Measurements from ENCODE around the gene CLASP2. TPM values are rescaled to one million over a fixed set of nuclear protein-coding genes. Genes with fewer than 3 reads are reported as not detected.

The CLASP2 gene
- total RNA-seq, 1 experiment from 2014 or later: 58.9 TPM

DNA sequence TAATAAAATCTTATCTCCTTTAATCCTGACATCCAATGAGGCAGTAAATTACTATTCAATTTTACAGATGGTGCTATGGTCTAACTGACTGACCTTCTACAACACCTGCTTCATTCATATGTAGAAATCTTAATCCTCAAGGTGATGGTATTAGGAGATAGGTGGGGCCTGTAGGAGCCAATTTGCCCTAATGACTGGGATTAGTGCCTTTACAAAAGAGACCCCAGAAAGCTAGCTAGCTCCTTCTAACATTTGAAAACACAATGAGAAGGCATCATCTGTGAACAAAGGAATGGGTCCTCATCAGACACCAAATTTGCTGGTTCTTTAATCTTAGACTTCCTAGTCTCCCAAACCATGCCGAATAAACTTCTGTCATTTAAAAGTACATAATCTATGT lies 140.5 kb downstream of the CLASP2 start:
- peaks cover 39% of the 10 kb centered on the region for H3K36me3 Mint-ChIP-seq (ENCODE audit: insufficient read depth, unreplicated experiment)
- ChIA-PET POLR2A (interaction anchor here (0.6 to 1.0 kb wide), 3 partner anchors 137 to 264 kb away, joined by 3 to 4 read pairs (median 3); partner anchors contain the start of gene PDCD6IP), CTCF (no interaction called here)
- intact Hi-C loops (cut with micrococcal nuclease): no loop called here
- no peaks in the 10 kb centered on the region for H3K9me3 Mint-ChIP-seq (ENCODE audit: unreplicated experiment)
- TF ChIP-seq, protein P1, sequence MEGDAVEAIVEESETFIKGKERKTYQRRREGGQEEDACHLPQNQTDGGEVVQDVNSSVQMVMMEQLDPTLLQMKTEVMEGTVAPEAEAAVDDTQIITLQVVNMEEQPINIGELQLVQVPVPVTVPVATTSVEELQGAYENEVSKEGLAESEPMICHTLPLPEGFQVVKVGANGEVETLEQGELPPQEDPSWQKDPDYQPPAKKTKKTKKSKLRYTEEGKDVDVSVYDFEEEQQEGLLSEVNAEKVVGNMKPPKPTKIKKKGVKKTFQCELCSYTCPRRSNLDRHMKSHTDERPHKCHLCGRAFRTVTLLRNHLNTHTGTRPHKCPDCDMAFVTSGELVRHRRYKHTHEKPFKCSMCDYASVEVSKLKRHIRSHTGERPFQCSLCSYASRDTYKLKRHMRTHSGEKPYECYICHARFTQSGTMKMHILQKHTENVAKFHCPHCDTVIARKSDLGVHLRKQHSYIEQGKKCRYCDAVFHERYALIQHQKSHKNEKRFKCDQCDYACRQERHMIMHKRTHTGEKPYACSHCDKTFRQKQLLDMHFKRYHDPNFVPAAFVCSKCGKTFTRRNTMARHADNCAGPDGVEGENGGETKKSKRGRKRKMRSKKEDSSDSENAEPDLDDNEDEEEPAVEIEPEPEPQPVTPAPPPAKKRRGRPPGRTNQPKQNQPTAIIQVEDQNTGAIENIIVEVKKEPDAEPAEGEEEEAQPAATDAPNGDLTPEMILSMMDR (IDR thresholded peaks at IDR 0.05; ENCODE audit: unreplicated experiment): no peak
- peaks cover 10% of the 10 kb centered on the region for H3K4me1 Mint-ChIP-seq (ENCODE audit: insufficient read depth, unreplicated experiment)
- no TSS peak for BruUV-seq (replicated peaks)
- no peak overlapping the region for H3K4me3 Mint-ChIP-seq (ENCODE audit: unreplicated experiment)
- H3K27me3 Mint-ChIP-seq (ENCODE audit: insufficient read depth, unreplicated experiment): no peaks in the 10 kb centered on the region
- no peak overlapping the region for H3K27ac Mint-ChIP-seq (ENCODE audit: low read depth, unreplicated experiment)
- no peak for DNase-seq (ENCODE audit: unreplicated experiment)

- Mint-ChIP-seq H3K36me3 (ENCODE audit: insufficient read depth, unreplicated experiment) (peaks cover 35% of the 10 kb centered on the region), H3K4me3 (ENCODE audit: unreplicated experiment) (no peak overlapping the region), H3K4me1 (ENCODE audit: insufficient read depth, unreplicated experiment) (peaks cover 10% of the 10 kb centered on the region), H3K9me3 (ENCODE audit: unreplicated experiment) (no peaks in the 10 kb centered on the region), H3K27ac (ENCODE audit: low read depth, unreplicated experiment) (no peak overlapping the region), H3K27me3 (ENCODE audit: insufficient read depth, unreplicated experiment) (no peaks in the 10 kb centered on the region)
- ChIA-PET POLR2A (interaction anchor here (0.6 to 1.0 kb wide), 3 partner anchors 136 to 264 kb away, joined by 3 to 4 read pairs (median 3); partner anchors contain the start of gene PDCD6IP), CTCF (no interaction called here)
- intact Hi-C loops (cut with micrococcal nuclease): no loop called here
- TF ChIP-seq, protein P1 (IDR thresholded peaks at IDR 0.05; ENCODE audit: unreplicated experiment): no peak
- no TSS peak for BruUV-seq (replicated peaks)
- DNase-seq (ENCODE audit: unreplicated experiment): peak; percentile 3
These were observed 140.9 kb downstream of the CLASP2 start for GRCh38 chr3:33577173-33577572.

- ChIA-PET CTCF (no interaction called here), POLR2A (interaction anchor here (1.1 to 1.4 kb wide), 2 partner anchors 14 to 135 kb away, joined by 3 read pairs; partner anchors contain the start of gene UBP1)
- Mint-ChIP-seq H3K4me1 (ENCODE audit: insufficient read depth, unreplicated experiment) (peaks cover 10% of the 10 kb centered on the region), H3K27ac (ENCODE audit: low read depth, unreplicated experiment) (no peak overlapping the region), H3K9me3 (ENCODE audit: unreplicated experiment) (no peaks in the 10 kb centered on the region), H3K4me3 (ENCODE audit: unreplicated experiment) (no peak overlapping the region), H3K27me3 (ENCODE audit: insufficient read depth, unreplicated experiment) (no peaks in the 10 kb centered on the region), H3K36me3 (ENCODE audit: insufficient read depth, unreplicated experiment) (peaks cover 34% of the 10 kb centered on the region)
- TF ChIP-seq, protein P1 (IDR thresholded peaks at IDR 0.05; ENCODE audit: unreplicated experiment): no peak
- DNase-seq (ENCODE audit: unreplicated experiment): no peak
- intact Hi-C loops (cut with micrococcal nuclease): no loop called here
- BruUV-seq (replicated peaks): no TSS peak
These were observed 142.7 kb downstream of the CLASP2 start for GRCh38 chr3:33575311-33575710.

DNA sequence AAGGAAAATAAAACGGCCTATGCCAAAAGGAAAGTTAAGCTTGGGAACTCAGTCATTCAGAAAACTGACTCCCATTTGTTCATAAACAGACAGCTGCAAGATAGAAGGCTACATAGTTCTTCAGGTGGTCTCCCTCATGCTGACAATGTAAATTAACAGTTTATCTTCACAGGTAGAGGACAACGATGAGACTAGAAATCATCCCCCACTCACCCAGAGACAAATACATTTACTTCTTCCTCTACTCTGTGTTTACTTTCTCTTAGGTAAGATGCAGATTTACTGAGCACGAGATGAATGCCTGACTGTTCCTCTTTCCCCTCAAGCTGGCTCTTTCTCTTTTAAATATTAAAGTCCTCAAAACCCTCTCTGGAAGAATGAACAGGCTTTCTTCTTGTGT lies 160.2 kb downstream of the CLASP2 start:
- BruUV-seq (replicated peaks): no TSS peak
- ChIA-PET POLR2A (interaction anchor here (0.6 to 1.6 kb wide), 3 partner anchors 16 to 453 kb away, joined by 3 to 4 read pairs (median 4); no protein-coding TSS in a partner anchor), CTCF (interaction anchor here (0.7 to 1.6 kb wide), 3 partner anchors 218 to 229 kb away, joined by 3 to 5 read pairs (median 4); no protein-coding TSS in a partner anchor)
- no peak overlapping the region for H3K27ac Mint-ChIP-seq (ENCODE audit: low read depth, unreplicated experiment)
- no peaks in the 10 kb centered on the region for H3K9me3 Mint-ChIP-seq (ENCODE audit: unreplicated experiment)
- no peak overlapping the region for H3K4me3 Mint-ChIP-seq (ENCODE audit: unreplicated experiment)
- no peaks in the 10 kb centered on the region for H3K4me1 Mint-ChIP-seq (ENCODE audit: insufficient read depth, unreplicated experiment)
- no peaks in the 10 kb centered on the region for H3K27me3 Mint-ChIP-seq (ENCODE audit: insufficient read depth, unreplicated experiment)
- intact Hi-C loops (cut with micrococcal nuclease): no loop called here
- no peak for DNase-seq (ENCODE audit: unreplicated experiment)
- TF ChIP-seq, protein P1 (IDR thresholded peaks at IDR 0.05; ENCODE audit: unreplicated experiment): no peak
- H3K36me3 Mint-ChIP-seq (ENCODE audit: insufficient read depth, unreplicated experiment): peaks cover 25% of the 10 kb centered on the region

All from MCF 10A (cell line).